HG02610 (cell line): ENCODE measurements around the gene AVL9.

Experiments
- ATAC-seq: cut with Tn5 transposase; IDR thresholded peaks from one replicate; pipeline ENCODE4 v1.9.1; 2021; ENCODE audit warnings: mild to moderate bottlenecking, moderate library complexity; ENCODE audit not compliant: unreplicated experiment

AVL9 gene

GRCh38 chr7:32533276-32534029, 38.2 kb downstream of the AVL9 start:
- ATAC-seq = no peak

GRCh38 chr7:32535162-32535702, 39.9 kb downstream of the AVL9 start:
- ATAC-seq = no peak

- ATAC-seq = peak; percentile 50
Observed at GRCh38 chr7:32536016-32536415, 40.7 kb downstream of the AVL9 start.

- no peak for ATAC-seq
Observed at GRCh38 chr7:32536585-32536984, 41.3 kb downstream of the AVL9 start.

- ATAC-seq = no peak
Observed at GRCh38 chr7:32537760-32538159, 42.5 kb downstream of the AVL9 start.

- ATAC-seq = no peak
Observed at GRCh38 chr7:32539366-32539765, 44.1 kb downstream of the AVL9 start.

GRCh38 chr7:32539919-32540531, 44.7 kb downstream of the AVL9 start:
- ATAC-seq = no peak

- no peak for ATAC-seq
Observed at GRCh38 chr7:32542595-32542994, 47.3 kb downstream of the AVL9 start.

GRCh38 chr7:32559480-32559879, 64.2 kb downstream of the AVL9 start:
- no peak for ATAC-seq

- no peak for ATAC-seq
Observed at GRCh38 chr7:32560075-32560474, 64.8 kb downstream of the AVL9 start.

- ATAC-seq = no peak
Observed at GRCh38 chr7:32561613-32562012, 66.3 kb downstream of the AVL9 start.

- no peak for ATAC-seq
Observed at GRCh38 chr7:32564542-32564941, 69.3 kb downstream of the AVL9 start.

- ATAC-seq = no peak
Observed at GRCh38 chr7:32569388-32570289, 74.3 kb downstream of the AVL9 start.

GRCh38 chr7:32573110-32573687, 77.9 kb downstream of the AVL9 start:
- no peak for ATAC-seq

- ATAC-seq = no peak
Observed at GRCh38 chr7:32574626-32575025, 79.3 kb downstream of the AVL9 start.

- ATAC-seq = no peak
Observed at GRCh38 chr7:32577421-32577820, 82.1 kb downstream of the AVL9 start.

- ATAC-seq = no peak
Observed at GRCh38 chr7:32579776-32580175, 84.5 kb downstream of the AVL9 start.

- ATAC-seq = no peak
Observed at GRCh38 chr7:32580646-32581045, 85.4 kb downstream of the AVL9 start.

GRCh38 chr7:32582036-32582435, 86.7 kb downstream of the AVL9 start:
- no peak for ATAC-seq

GRCh38 chr7:32583791-32584190, 88.5 kb downstream of the AVL9 start:
- no peak for ATAC-seq
